ENCODE measurements around the gene BOK.
"Not testable (repeated sequence)": the region's sequence is repeated elsewhere in the genome, so short reads cannot be mapped to it uniquely, and the experiment has no call there.

Gene BOK

GRCh38 chr2:241565411-241565810 is 6.9 kb downstream of the BOK start:
- H4K20me1 ChIP-seq (ENCODE audit: insufficient read depth), result no peaks in the 10 kb centered on the region

GRCh38 chr2:241566021-241566420 is 7.5 kb downstream of the BOK start:
- not testable (repeated sequence) for H3K36me3 ChIP-seq (ENCODE audit: insufficient read depth); H3K79me2 ChIP-seq (ENCODE audit: insufficient read depth, low read depth); H2AFZ ChIP-seq (ENCODE audit: low read depth); H3K27me3 ChIP-seq (ENCODE audit: insufficient read depth, low read depth); H3K4me3 ChIP-seq (IDR thresholded peaks at IDR 0.05; ENCODE audit: insufficient read depth, low read depth, low read length); H3K27ac ChIP-seq; H3K4me1 ChIP-seq (ENCODE audit: low read depth, poor library complexity, severe bottlenecking); H4K20me1 ChIP-seq (ENCODE audit: insufficient read depth); H3K9ac ChIP-seq; H3K4me2 ChIP-seq

More at GRCh38 chr2:241565411-241565810, 6.9 kb downstream of the BOK start:
- H3K4me1 ChIP-seq (ENCODE audit: low read depth, poor library complexity, severe bottlenecking), result no peaks in the 10 kb centered on the region
- H3K27me3 ChIP-seq (ENCODE audit: insufficient read depth, low read depth), result no peaks in the 10 kb centered on the region; the same call in 1 of the 2 replicates
- no peak for TF ChIP-seq CTCF (conservative IDR thresholded peaks at IDR 0.05; ENCODE audit: low read depth, low read length)
- no peaks in the 10 kb centered on the region for H3K36me3 ChIP-seq (ENCODE audit: insufficient read depth)
- H2AFZ ChIP-seq (ENCODE audit: low read depth), result no peak overlapping the region
- H3K9ac ChIP-seq, result no peak overlapping the region
- H3K4me2 ChIP-seq, result no peak overlapping the region
- no peak overlapping the region for H3K27ac ChIP-seq
- no peak overlapping the region for H3K4me3 ChIP-seq (IDR thresholded peaks at IDR 0.05; ENCODE audit: insufficient read depth, low read depth, low read length)
- H3K79me2 ChIP-seq (ENCODE audit: insufficient read depth, low read depth), result no peaks in the 10 kb centered on the region

GRCh38 chr2:241566468-241566867 is 7.9 kb downstream of the BOK start:
- no peaks in the 10 kb centered on the region for H3K36me3 ChIP-seq (ENCODE audit: insufficient read depth)
- no peak overlapping the region for H2AFZ ChIP-seq (ENCODE audit: low read depth)
- no peaks in the 10 kb centered on the region for H3K4me1 ChIP-seq (ENCODE audit: low read depth, poor library complexity, severe bottlenecking)
- H3K4me2 ChIP-seq, result no peak overlapping the region
- no peak overlapping the region for H3K27ac ChIP-seq
- no peak overlapping the region for H3K4me3 ChIP-seq (IDR thresholded peaks at IDR 0.05; ENCODE audit: insufficient read depth, low read depth, low read length)
- no peaks in the 10 kb centered on the region; the same call in 1 of the 2 replicates for H3K27me3 ChIP-seq (ENCODE audit: insufficient read depth, low read depth)
- no peak for TF ChIP-seq CTCF (conservative IDR thresholded peaks at IDR 0.05; ENCODE audit: low read depth, low read length)
- H3K9ac ChIP-seq, result no peak overlapping the region
- H4K20me1 ChIP-seq (ENCODE audit: insufficient read depth), result no peaks in the 10 kb centered on the region
- H3K79me2 ChIP-seq (ENCODE audit: insufficient read depth, low read depth), result no peaks in the 10 kb centered on the region

GRCh38 chr2:241567266-241567665 is 8.7 kb downstream of the BOK start:
- not testable (repeated sequence) for H3K36me3 ChIP-seq (ENCODE audit: insufficient read depth); H2AFZ ChIP-seq (ENCODE audit: low read depth); H3K27ac ChIP-seq; H3K4me1 ChIP-seq (ENCODE audit: low read depth, poor library complexity, severe bottlenecking); H3K4me3 ChIP-seq (IDR thresholded peaks at IDR 0.05; ENCODE audit: insufficient read depth, low read depth, low read length); H3K79me2 ChIP-seq (ENCODE audit: insufficient read depth, low read depth); H4K20me1 ChIP-seq (ENCODE audit: insufficient read depth); H3K27me3 ChIP-seq (ENCODE audit: insufficient read depth, low read depth); H3K4me2 ChIP-seq; H3K9ac ChIP-seq

GRCh38 chr2:241567776-241568175 is 9.2 kb downstream of the BOK start:
- H3K4me3 ChIP-seq (IDR thresholded peaks at IDR 0.05; ENCODE audit: insufficient read depth, low read depth, low read length), result no peak overlapping the region
- H4K20me1 ChIP-seq (ENCODE audit: insufficient read depth), result no peaks in the 10 kb centered on the region
- H3K27ac ChIP-seq, result no peak overlapping the region
- H3K9ac ChIP-seq, result no peak overlapping the region
- no peak overlapping the region for H3K4me2 ChIP-seq
- H3K36me3 ChIP-seq (ENCODE audit: insufficient read depth), result no peaks in the 10 kb centered on the region
- no peaks in the 10 kb centered on the region for H3K79me2 ChIP-seq (ENCODE audit: insufficient read depth, low read depth)
- H3K27me3 ChIP-seq (ENCODE audit: insufficient read depth, low read depth), result no peaks in the 10 kb centered on the region
- no peak for TF ChIP-seq CTCF (conservative IDR thresholded peaks at IDR 0.05; ENCODE audit: low read depth, low read length)
- no peak overlapping the region for H2AFZ ChIP-seq (ENCODE audit: low read depth)
- H3K4me1 ChIP-seq (ENCODE audit: low read depth, poor library complexity, severe bottlenecking), result no peaks in the 10 kb centered on the region

Measured in KMS-11 (cell line).